Naive thymus-derived CD8-positive, alpha-beta T cell (primary cell): Measurements from ENCODE around the gene KIF1A. TPM values are rescaled to one million over a fixed set of nuclear protein-coding genes. Genes with fewer than 3 reads are reported as not detected.

ENCODE experiments used
- ATAC-seq, 2 donors: fragments of 150-1000 bp; cut with Tn5 transposase in 1 of 2; sonication (Bioruptor Pico), chemical (Tn5 transposase) in 1 of 2; 1 replicate in 1 of 2; 2 replicates in 1 of 2; pipeline ENCODE4 v1.10.0; 2021; ENCODE audit warnings: mild to moderate bottlenecking in 2 of 2, moderate library complexity in 2 of 2
- POLR2A ChIA-PET: fragments of 350-600 bp; sonication (Branson Sonifier 250); formaldehyde crosslinking; loops from one replicate; lab custom pipeline; 2021; ENCODE audit warnings: antibody characterized with exemption; lab: Charles Lee
- DNase-seq, 10 donors: peaks; one replicate each; pipeline versions ENCODE4 v3.0.0 to v3.0.0-alpha.2; 2020 to 2022
- H3K27ac Mint-ChIP-seq, 10 donors: one replicate each; pipeline ENCODE4 v1.8.0; 2020 to 2022; ENCODE audit warnings: mild to moderate bottlenecking in 10 of 10, mixed read lengths in 10 of 10, moderate library complexity in 4 of 10, inconsistent platforms in 1 of 10
- H3K27me3 Mint-ChIP-seq, 5 donors: one replicate each; pipeline ENCODE4 v1.8.0; 2021 to 2022; ENCODE audit warnings: mixed read lengths in 5 of 5
- H3K36me3 Mint-ChIP-seq, 3 donors: one replicate each; pipeline ENCODE4 v1.8.0; 2020 to 2022; ENCODE audit warnings: mixed read lengths in 3 of 3, mild to moderate bottlenecking in 2 of 3, inconsistent platforms in 1 of 3
- H3K4me1 Mint-ChIP-seq, 4 donors: one replicate each; pipeline ENCODE4 v1.8.0; 2021 to 2022; ENCODE audit warnings: mixed read lengths in 4 of 4
- H3K4me3 Mint-ChIP-seq, 10 donors: one replicate each; pipeline ENCODE4 v1.8.0; 2020 to 2022; ENCODE audit warnings: mild to moderate bottlenecking in 10 of 10, mixed read lengths in 10 of 10, moderate library complexity in 6 of 10, inconsistent platforms in 1 of 10
- H3K9me3 Mint-ChIP-seq, 9 donors: one replicate each; pipeline ENCODE4 v1.8.0; 2020 to 2022; ENCODE audit warnings: mixed read lengths in 9 of 9, mild to moderate bottlenecking in 3 of 9, inconsistent platforms in 1 of 9, moderate library complexity in 1 of 9
- polyA plus RNA-seq, 3 donors: library from polyadenylated mRNA; unstranded; fragments of 300-500 nt; fragmentation: Illumina TruSeq; gene quantifications; one replicate each; pipeline ENCODE4 v1.2.3, GENCODE V29; 2021
- total RNA-seq, 8 experiments: library from RNA in 2 of 8; stranded (reverse) in 2 of 8; gene quantifications; one replicate each; pipeline ENCODE4 v1.2.3 and lab custom pipeline; 2021 to 2026

The KIF1A gene
- total and polyA plus RNA-seq, 5 experiments from 2014 or later: 0.10 TPM; not detected in 4

GRCh38 chr2:240725266-240725665 lies 94.8 kb downstream of the KIF1A start:
- H3K4me1 Mint-ChIP-seq: no peaks in the 10 kb centered on the region
- H3K4me3 Mint-ChIP-seq: no peak overlapping the region
- H3K9me3 Mint-ChIP-seq: no peaks in the 10 kb centered on the region
- POLR2A ChIA-PET: no interaction called here
- H3K27me3 Mint-ChIP-seq: peaks cover 0 to 5% (median 0%) of the 10 kb centered on the region in 5 donors
- ATAC-seq (no peak), DNase-seq (no peak)
- H3K36me3 Mint-ChIP-seq: no peaks in the 10 kb centered on the region
- H3K27ac Mint-ChIP-seq: no peak overlapping the region

- no peak for DNase-seq
- ATAC-seq: no peak
- H3K4me3 Mint-ChIP-seq: no peak overlapping the region
Observed at GRCh38 chr2:240724431-240724830, 95.6 kb downstream of the KIF1A start.

GRCh38 chr2:240723851-240724250 lies 96.2 kb downstream of the KIF1A start:
- H3K4me1 Mint-ChIP-seq: no peaks in the 10 kb centered on the region
- no peaks in the 10 kb centered on the region for H3K9me3 Mint-ChIP-seq
- H3K36me3 Mint-ChIP-seq: no peaks in the 10 kb centered on the region
- ATAC-seq (no peak), DNase-seq (no peak)
- H3K27me3 Mint-ChIP-seq: peaks cover 0 to 2% (median 0%) of the 10 kb centered on the region in 5 donors
- no peak overlapping the region for H3K4me3 Mint-ChIP-seq
- no peak overlapping the region for H3K27ac Mint-ChIP-seq
- POLR2A ChIA-PET: no interaction called here

More at GRCh38 chr2:240724431-240724830, 95.6 kb downstream of the KIF1A start:
- POLR2A ChIA-PET: no interaction called here
- H3K27me3 Mint-ChIP-seq: peaks cover 0 to 3% (median 0%) of the 10 kb centered on the region in 5 donors
- H3K36me3 Mint-ChIP-seq: no peaks in the 10 kb centered on the region
- no peaks in the 10 kb centered on the region for H3K4me1 Mint-ChIP-seq
- peak overlapping the region in 1 of 10 donors; percentile 33 for H3K27ac Mint-ChIP-seq
- no peaks in the 10 kb centered on the region for H3K9me3 Mint-ChIP-seq

GRCh38 chr2:240722796-240723735 lies 97.0 kb downstream of the KIF1A start:
- H3K27me3 Mint-ChIP-seq: peaks cover 0 to 2% (median 0%) of the 10 kb centered on the region in 5 donors
- no peak for ATAC-seq
- no peaks in the 10 kb centered on the region for H3K9me3 Mint-ChIP-seq
- H3K36me3 Mint-ChIP-seq: no peaks in the 10 kb centered on the region
- H3K4me3 Mint-ChIP-seq: no peak overlapping the region
- no peak for DNase-seq
- POLR2A ChIA-PET: no interaction called here
- H3K4me1 Mint-ChIP-seq: no peaks in the 10 kb centered on the region
- no peak overlapping the region for H3K27ac Mint-ChIP-seq

GRCh38 chr2:240722376-240722775 lies 97.6 kb downstream of the KIF1A start:
- DNase-seq: no peak
- H3K4me1 Mint-ChIP-seq: no peaks in the 10 kb centered on the region
- ATAC-seq: no peak
- no peak overlapping the region for H3K4me3 Mint-ChIP-seq
- no peak overlapping the region for H3K27ac Mint-ChIP-seq
- POLR2A ChIA-PET: interaction anchor here (0.7 kb wide), 1 partner anchor 43 kb away, joined by 3 read pairs; no protein-coding TSS in a partner anchor
- H3K27me3 Mint-ChIP-seq: peaks cover 0 to 2% (median 0%) of the 10 kb centered on the region in 5 donors
- no peaks in the 10 kb centered on the region for H3K36me3 Mint-ChIP-seq
- no peaks in the 10 kb centered on the region for H3K9me3 Mint-ChIP-seq

GRCh38 chr2:240721596-240722180 lies 98.3 kb downstream of the KIF1A start:
- Mint-ChIP-seq H3K27ac (no peak overlapping the region), H3K36me3 (no peaks in the 10 kb centered on the region), H3K4me1 (no peaks in the 10 kb centered on the region), H3K27me3 (peaks cover 0 to 2% (median 0%) of the 10 kb centered on the region in 5 donors), H3K4me3 (no peak overlapping the region), H3K9me3 (no peaks in the 10 kb centered on the region)
- ATAC-seq (no peak), DNase-seq (no peak)
- POLR2A ChIA-PET: interaction anchor here (0.7 kb wide), 1 partner anchor 43 kb away, joined by 3 read pairs; no protein-coding TSS in a partner anchor

GRCh38 chr2:240720686-240721595 lies 99.1 kb downstream of the KIF1A start:
- H3K4me3 Mint-ChIP-seq: no peak overlapping the region
- ATAC-seq (no peak), DNase-seq (no peak)
- no peak overlapping the region for H3K27ac Mint-ChIP-seq
- H3K27me3 Mint-ChIP-seq: peaks cover 0 to 2% (median 0%) of the 10 kb centered on the region in 5 donors
- no peaks in the 10 kb centered on the region for H3K36me3 Mint-ChIP-seq
- no peaks in the 10 kb centered on the region for H3K9me3 Mint-ChIP-seq
- POLR2A ChIA-PET: no interaction called here
- no peaks in the 10 kb centered on the region for H3K4me1 Mint-ChIP-seq

- POLR2A ChIA-PET: no interaction called here
- Mint-ChIP-seq H3K27me3 (peaks cover 0 to 2% (median 0%) of the 10 kb centered on the region in 5 donors), H3K4me3 (no peak overlapping the region), H3K27ac (no peak overlapping the region), H3K9me3 (no peaks in the 10 kb centered on the region), H3K36me3 (no peaks in the 10 kb centered on the region), H3K4me1 (no peaks in the 10 kb centered on the region)
- ATAC-seq: no peak
- no peak for DNase-seq
Observed at GRCh38 chr2:240719676-240720545, 100.1 kb downstream of the KIF1A start.

GRCh38 chr2:240718896-240719490 lies 101.0 kb downstream of the KIF1A start:
- POLR2A ChIA-PET: no interaction called here
- Mint-ChIP-seq H3K4me3 (no peak overlapping the region), H3K9me3 (no peaks in the 10 kb centered on the region)

GRCh38 chr2:240717681-240718581 lies 102.1 kb downstream of the KIF1A start:
- no peaks in the 10 kb centered on the region for H3K36me3 Mint-ChIP-seq
- no peak for ATAC-seq
- no peaks in the 10 kb centered on the region for H3K4me1 Mint-ChIP-seq
- no peak overlapping the region for H3K27ac Mint-ChIP-seq
- DNase-seq: no peak
- no peaks in the 10 kb centered on the region for H3K9me3 Mint-ChIP-seq
- POLR2A ChIA-PET: no interaction called here
- no peak overlapping the region for H3K4me3 Mint-ChIP-seq
- H3K27me3 Mint-ChIP-seq: peaks cover 0 to under 1% (median 0%) of the 10 kb centered on the region in 5 donors

More at GRCh38 chr2:240718896-240719490, 101.0 kb downstream of the KIF1A start:
- DNase-seq (no peak), ATAC-seq (no peak)
- H3K27ac Mint-ChIP-seq: no peak overlapping the region
- H3K27me3 Mint-ChIP-seq: peaks cover 0 to 2% (median 0%) of the 10 kb centered on the region in 5 donors
- H3K4me1 Mint-ChIP-seq: no peaks in the 10 kb centered on the region
- no peaks in the 10 kb centered on the region for H3K36me3 Mint-ChIP-seq

GRCh38 chr2:240717181-240717641 lies 102.8 kb downstream of the KIF1A start:
- no peak for ATAC-seq
- POLR2A ChIA-PET: no interaction called here
- no peaks in the 10 kb centered on the region for H3K9me3 Mint-ChIP-seq
- H3K27me3 Mint-ChIP-seq: no peaks in the 10 kb centered on the region
- H3K4me3 Mint-ChIP-seq: no peak overlapping the region
- no peaks in the 10 kb centered on the region for H3K4me1 Mint-ChIP-seq
- no peaks in the 10 kb centered on the region for H3K36me3 Mint-ChIP-seq
- no peak for DNase-seq
- no peak overlapping the region for H3K27ac Mint-ChIP-seq
